Osteocyte (in vitro differentiated cells): ENCODE data around the gene CELF4. TPM values are rescaled to one million over a fixed set of nuclear protein-coding genes. Genes with fewer than 3 reads are reported as not detected.
A peak's percentile ranks its signal among the peaks of the same experiment; 100 is the strongest.

Source experiments
- DNase-seq: peaks from one replicate; pipeline ENCODE4 v3.0.0; 2021; ENCODE audit warnings: mixed read lengths; ENCODE audit not compliant: unreplicated experiment; ENCODE audit errors: extremely low spot score
- H3K27ac Mint-ChIP-seq: one replicate; pipeline ENCODE4 v1.8.0; 2021; ENCODE audit warnings: mild to moderate bottlenecking, mixed read lengths; ENCODE audit not compliant: unreplicated experiment
- H3K27me3 Mint-ChIP-seq: one replicate; pipeline ENCODE4 v1.8.0; 2021; ENCODE audit warnings: mixed read lengths; ENCODE audit not compliant: unreplicated experiment
- H3K36me3 Mint-ChIP-seq: one replicate; pipeline ENCODE4 v1.8.0; 2021; ENCODE audit warnings: mixed read lengths; ENCODE audit not compliant: unreplicated experiment
- H3K4me1 Mint-ChIP-seq: one replicate; pipeline ENCODE4 v1.8.0; 2021; ENCODE audit warnings: mixed read lengths; ENCODE audit not compliant: unreplicated experiment
- H3K4me3 Mint-ChIP-seq: one replicate; pipeline ENCODE4 v1.8.0; 2021; ENCODE audit warnings: mild to moderate bottlenecking, moderate library complexity, mixed read lengths; ENCODE audit not compliant: unreplicated experiment
- H3K9me3 Mint-ChIP-seq: one replicate; pipeline ENCODE4 v1.8.0; 2021; ENCODE audit warnings: mixed read lengths; ENCODE audit not compliant: unreplicated experiment
- total RNA-seq: library from RNA; stranded (reverse); gene quantifications from 2 replicates; pipeline ENCODE4 v1.2.1, GENCODE V29; 2021
- TF ChIP-seq, protein P1 (sequence below): fragments of 200-600 bp; sonication (generic); IDR thresholded peaks from 2 replicates; pipeline ENCODE4 v1.5.0; 2021; ENCODE audit warnings: antibody characterized with exemption, mild to moderate bottlenecking, moderate library complexity

Gene CELF4
- total RNA-seq, 1 donor from 2014 or later = not detected

DNA sequence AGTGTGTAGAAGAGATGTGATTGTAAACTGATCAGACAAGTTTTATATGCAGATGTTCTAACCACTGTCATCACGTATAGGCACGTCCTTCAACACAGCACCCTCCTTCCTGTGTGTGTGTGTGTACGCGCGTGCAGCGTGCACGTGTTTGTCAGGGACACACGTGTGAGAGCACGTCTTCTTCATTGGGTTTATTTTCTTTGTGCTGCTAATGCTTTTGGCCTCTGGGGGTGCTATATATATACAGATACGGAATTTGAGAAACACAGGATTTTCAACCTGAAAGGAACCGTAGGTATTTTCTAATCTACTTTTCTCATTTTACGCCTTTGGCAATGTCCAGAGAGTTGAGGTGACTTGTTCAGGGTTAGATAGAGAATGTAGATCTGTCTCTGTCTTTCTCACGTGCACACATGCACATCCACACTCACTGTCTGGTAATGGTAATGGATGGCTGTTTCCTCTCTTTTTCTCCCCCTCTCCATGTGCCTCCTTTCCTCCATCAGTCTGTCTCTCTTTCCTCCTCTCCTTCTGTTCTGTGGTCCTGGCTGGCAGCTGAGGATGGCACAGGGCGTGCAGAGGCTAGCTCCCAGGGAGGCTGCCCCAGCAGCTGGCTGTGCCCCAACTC, 13.4 kb upstream of the CELF4 start:
- Mint-ChIP-seq H3K27me3 (no peaks in the 10 kb centered on the region), H3K4me3 (no peak overlapping the region)
- no peak for DNase-seq

DNA sequence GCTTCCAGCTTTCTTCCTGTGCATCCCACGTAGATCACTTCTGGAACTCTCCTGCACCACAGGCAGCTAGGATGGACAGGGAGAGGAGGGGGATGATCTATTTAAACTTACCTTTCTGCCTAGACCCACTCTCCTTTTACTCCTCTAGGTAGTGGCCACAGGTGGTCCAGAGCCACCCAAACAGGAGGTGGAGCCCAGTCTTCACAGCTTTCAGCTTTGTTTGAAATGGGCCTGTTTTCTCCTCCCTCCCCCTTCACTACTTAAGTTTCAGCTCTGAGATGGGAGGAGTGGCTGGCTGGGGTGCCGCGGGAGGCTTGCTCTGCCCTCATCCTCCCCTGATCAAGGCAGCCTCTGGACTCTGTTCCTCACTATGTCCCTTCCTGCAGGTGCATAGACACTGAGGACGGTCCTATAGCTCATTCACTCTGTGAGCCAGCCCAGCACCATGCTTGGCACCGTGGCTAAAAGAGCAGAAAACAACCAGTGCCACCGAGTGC, 12.6 kb upstream of the CELF4 start:
- Mint-ChIP-seq H3K9me3 (no peaks in the 10 kb centered on the region), H3K4me1 (no peaks in the 10 kb centered on the region), H3K36me3 (no peaks in the 10 kb centered on the region), H3K27ac (no peak overlapping the region), H3K27me3 (no peaks in the 10 kb centered on the region), H3K4me3 (no peak overlapping the region)
- no peak for DNase-seq
- TF ChIP-seq, protein P1, sequence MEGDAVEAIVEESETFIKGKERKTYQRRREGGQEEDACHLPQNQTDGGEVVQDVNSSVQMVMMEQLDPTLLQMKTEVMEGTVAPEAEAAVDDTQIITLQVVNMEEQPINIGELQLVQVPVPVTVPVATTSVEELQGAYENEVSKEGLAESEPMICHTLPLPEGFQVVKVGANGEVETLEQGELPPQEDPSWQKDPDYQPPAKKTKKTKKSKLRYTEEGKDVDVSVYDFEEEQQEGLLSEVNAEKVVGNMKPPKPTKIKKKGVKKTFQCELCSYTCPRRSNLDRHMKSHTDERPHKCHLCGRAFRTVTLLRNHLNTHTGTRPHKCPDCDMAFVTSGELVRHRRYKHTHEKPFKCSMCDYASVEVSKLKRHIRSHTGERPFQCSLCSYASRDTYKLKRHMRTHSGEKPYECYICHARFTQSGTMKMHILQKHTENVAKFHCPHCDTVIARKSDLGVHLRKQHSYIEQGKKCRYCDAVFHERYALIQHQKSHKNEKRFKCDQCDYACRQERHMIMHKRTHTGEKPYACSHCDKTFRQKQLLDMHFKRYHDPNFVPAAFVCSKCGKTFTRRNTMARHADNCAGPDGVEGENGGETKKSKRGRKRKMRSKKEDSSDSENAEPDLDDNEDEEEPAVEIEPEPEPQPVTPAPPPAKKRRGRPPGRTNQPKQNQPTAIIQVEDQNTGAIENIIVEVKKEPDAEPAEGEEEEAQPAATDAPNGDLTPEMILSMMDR = no peak

More for the DNA sequence above, 13.4 kb upstream of the CELF4 start:
- H3K36me3 Mint-ChIP-seq = no peaks in the 10 kb centered on the region
- H3K27ac Mint-ChIP-seq = no peak overlapping the region
- TF ChIP-seq, protein P1 = peak; percentile 41
- H3K4me1 Mint-ChIP-seq = no peaks in the 10 kb centered on the region
- no peaks in the 10 kb centered on the region for H3K9me3 Mint-ChIP-seq

DNA sequence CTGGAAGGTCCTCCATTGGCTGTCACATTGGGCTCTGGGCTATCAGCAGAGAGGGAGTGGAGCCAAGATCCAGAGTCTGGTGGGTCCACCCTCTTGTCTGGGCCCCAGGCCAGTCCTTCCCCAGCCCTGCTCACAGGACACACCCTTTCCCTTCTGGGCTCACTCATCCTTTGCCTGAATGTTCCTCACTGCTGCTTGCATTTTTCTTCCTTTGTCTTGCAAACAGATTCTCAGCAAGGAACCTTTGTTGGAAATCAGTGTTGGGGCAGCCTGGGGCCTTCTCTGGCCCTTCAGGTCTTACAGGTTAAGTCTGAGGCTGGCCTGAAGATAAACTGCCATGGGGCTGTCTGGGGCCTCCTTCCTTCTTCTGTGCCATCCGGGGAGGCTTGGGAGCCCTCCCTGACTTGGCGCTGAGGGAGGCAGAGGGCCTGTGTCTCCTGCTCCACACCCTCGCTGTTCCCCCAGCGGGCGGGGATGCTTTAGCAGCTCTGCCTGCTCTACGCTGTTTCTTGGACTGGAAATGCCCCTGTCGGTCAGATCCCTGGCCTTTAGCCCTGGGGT, 11.5 kb upstream of the CELF4 start:
- TF ChIP-seq, protein P1 = no peak
- no peaks in the 10 kb centered on the region for H3K9me3 Mint-ChIP-seq
- DNase-seq = peak; percentile 73
- no peaks in the 10 kb centered on the region for H3K27me3 Mint-ChIP-seq
- no peaks in the 10 kb centered on the region for H3K36me3 Mint-ChIP-seq
- H3K4me1 Mint-ChIP-seq = no peaks in the 10 kb centered on the region
- H3K4me3 Mint-ChIP-seq = no peak overlapping the region
- H3K27ac Mint-ChIP-seq = no peak overlapping the region

DNA sequence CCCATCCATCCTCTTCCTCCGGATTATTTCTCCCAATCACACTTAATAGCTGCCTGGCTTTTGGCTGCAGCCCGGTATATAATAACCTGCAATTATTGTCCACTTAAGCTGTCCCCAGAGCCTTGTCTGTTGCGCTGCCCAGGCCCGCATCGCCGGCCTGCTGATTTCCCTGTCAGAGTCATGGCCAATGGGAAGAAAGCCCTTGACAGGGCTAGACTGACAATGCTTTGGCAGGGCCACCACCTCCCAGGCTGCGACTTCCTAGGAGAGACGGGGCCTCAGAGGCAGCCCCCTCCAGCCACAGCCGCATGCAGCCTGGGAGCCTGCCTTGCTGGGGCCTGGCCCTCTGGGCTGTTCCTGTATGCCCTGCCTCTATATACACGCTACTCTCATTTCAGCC, 10.0 kb upstream of the CELF4 start:
- peak; percentile 73 for DNase-seq
- Mint-ChIP-seq H3K9me3 (no peaks in the 10 kb centered on the region), H3K4me1 (no peaks in the 10 kb centered on the region), H3K36me3 (no peaks in the 10 kb centered on the region), H3K4me3 (no peak overlapping the region), H3K27ac (no peak overlapping the region), H3K27me3 (no peaks in the 10 kb centered on the region)
- TF ChIP-seq, protein P1 = no peak

DNA sequence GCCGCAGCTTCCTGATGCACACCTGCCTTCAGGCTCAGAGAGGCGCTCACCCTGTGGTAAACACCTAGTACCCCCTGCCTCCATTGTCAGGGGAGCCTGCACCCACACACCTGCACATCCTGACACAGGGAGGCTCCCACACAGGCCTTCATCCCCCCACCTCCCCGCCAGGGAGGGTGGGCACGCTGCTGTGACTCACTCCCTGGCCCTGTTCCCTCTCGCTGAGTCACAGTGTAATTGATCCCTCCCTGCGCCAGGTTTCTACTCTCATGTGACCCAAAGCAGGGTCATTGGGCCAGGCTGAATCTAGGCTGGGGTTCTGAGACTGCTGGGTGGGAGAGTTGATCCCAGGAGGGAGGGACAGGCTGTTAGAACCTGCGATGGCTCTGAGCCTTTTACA, 8.5 kb upstream of the CELF4 start:
- no peak overlapping the region for H3K4me3 Mint-ChIP-seq
- no peaks in the 10 kb centered on the region for H3K9me3 Mint-ChIP-seq
- H3K27ac Mint-ChIP-seq = no peak overlapping the region
- TF ChIP-seq, protein P1 = no peak
- H3K27me3 Mint-ChIP-seq = peaks cover 13% of the 10 kb centered on the region
- H3K36me3 Mint-ChIP-seq = no peaks in the 10 kb centered on the region
- H3K4me1 Mint-ChIP-seq = no peaks in the 10 kb centered on the region
- peak; percentile 65 for DNase-seq
